Choroid plexus epithelial cell (primary cell): ENCODE measurements around the gene DIAPH1.
A peak's percentile ranks its signal among the peaks of the same experiment; 100 is the strongest.

Experiments
- DNase-seq: peaks from one replicate; pipeline ENCODE4 v3.0.0-alpha.2; 2010; ENCODE audit warnings: low read depth
- H3K4me3 ChIP-seq: 2 replicates; pipeline ENCODE4 v1.5.1; 2011; ENCODE audit warnings: low read depth, mild to moderate bottlenecking, control low read depth, low read length, moderate library complexity
- TF ChIP-seq, protein P1 (sequence below): conservative IDR thresholded peaks from 2 replicates; pipeline ENCODE4 v1.5.1; 2011; ENCODE audit warnings: low read depth, mild to moderate bottlenecking, control low read depth, inconsistent platforms, low read length, moderate library complexity

Gene DIAPH1

GRCh38 chr5:141657404-141657803 lies 38.6 kb upstream of the DIAPH1 start:
- TF ChIP-seq, protein P1, sequence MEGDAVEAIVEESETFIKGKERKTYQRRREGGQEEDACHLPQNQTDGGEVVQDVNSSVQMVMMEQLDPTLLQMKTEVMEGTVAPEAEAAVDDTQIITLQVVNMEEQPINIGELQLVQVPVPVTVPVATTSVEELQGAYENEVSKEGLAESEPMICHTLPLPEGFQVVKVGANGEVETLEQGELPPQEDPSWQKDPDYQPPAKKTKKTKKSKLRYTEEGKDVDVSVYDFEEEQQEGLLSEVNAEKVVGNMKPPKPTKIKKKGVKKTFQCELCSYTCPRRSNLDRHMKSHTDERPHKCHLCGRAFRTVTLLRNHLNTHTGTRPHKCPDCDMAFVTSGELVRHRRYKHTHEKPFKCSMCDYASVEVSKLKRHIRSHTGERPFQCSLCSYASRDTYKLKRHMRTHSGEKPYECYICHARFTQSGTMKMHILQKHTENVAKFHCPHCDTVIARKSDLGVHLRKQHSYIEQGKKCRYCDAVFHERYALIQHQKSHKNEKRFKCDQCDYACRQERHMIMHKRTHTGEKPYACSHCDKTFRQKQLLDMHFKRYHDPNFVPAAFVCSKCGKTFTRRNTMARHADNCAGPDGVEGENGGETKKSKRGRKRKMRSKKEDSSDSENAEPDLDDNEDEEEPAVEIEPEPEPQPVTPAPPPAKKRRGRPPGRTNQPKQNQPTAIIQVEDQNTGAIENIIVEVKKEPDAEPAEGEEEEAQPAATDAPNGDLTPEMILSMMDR: no peak
- H3K4me3 ChIP-seq: no peak overlapping the region
- DNase-seq: no peak

DNA sequence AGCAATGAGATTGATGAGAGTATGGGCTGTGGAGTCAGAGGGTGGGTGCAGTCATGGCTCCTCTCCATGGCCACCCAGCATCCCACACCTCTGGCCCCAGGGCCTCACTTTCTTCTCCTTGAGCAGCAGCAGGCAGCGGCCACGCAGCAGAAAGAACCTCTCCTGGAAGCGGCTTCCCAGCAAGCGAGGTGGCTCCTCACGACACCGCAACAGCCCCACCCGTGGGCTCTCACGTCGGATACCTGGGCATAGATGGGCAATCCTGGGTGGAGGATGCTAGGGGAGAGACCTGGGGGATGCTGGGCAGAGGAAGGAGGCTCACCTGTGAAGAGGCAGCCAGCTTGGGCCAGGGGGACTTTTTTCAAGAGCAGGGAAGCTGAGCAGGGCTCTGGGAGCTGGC lies 37.6 kb upstream of the DIAPH1 start:
- no peak for DNase-seq
- no peak overlapping the region for H3K4me3 ChIP-seq
- TF ChIP-seq, protein P1: no peak

- DNase-seq: no peak
- H3K4me3 ChIP-seq: no peak overlapping the region
- TF ChIP-seq, protein P1: no peak
Observed at GRCh38 chr5:141655020-141655419, 36.2 kb upstream of the DIAPH1 start.

- peak; percentile 48 for DNase-seq
Observed at GRCh38 chr5:141654298-141654697, 35.5 kb upstream of the DIAPH1 start.

DNA sequence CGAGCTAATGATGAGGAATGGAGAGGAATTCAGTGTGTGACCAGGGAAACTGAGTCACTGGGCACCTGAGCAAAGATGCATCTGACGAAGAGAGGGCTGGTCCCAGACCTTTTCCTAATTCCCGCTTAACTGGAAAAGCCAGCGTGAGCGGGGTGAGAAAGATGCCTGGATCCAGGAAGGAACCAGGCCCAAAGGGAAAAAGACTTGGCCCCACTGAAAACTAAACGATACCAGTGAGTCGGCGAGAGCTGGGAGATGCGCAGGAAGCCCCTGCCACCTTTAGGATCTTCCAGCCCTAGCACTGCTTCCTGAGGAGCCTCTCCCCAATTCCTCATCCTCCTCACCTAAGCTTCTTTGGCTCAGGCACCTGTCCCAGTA lies 32.9 kb upstream of the DIAPH1 start:
- TF ChIP-seq, protein P1: no peak
- peak overlapping the region; percentile 83 for H3K4me3 ChIP-seq
- DNase-seq: no peak

More at GRCh38 chr5:141654298-141654697, 35.5 kb upstream of the DIAPH1 start:
- H3K4me3 ChIP-seq: no peak overlapping the region
- TF ChIP-seq, protein P1: no peak

GRCh38 chr5:141650851-141651727 lies 32.3 kb upstream of the DIAPH1 start, which contains the start of gene FCHSD1:
FCHSD1 (minus strand) TSS chr5:141651418; CDS start chr5:141651368, 50 bp downstream.
- peak; percentile 85 for DNase-seq
- H3K4me3 ChIP-seq: peak within 1 kb of the TSS; percentile 83
- TF ChIP-seq, protein P1: no peak

DNA sequence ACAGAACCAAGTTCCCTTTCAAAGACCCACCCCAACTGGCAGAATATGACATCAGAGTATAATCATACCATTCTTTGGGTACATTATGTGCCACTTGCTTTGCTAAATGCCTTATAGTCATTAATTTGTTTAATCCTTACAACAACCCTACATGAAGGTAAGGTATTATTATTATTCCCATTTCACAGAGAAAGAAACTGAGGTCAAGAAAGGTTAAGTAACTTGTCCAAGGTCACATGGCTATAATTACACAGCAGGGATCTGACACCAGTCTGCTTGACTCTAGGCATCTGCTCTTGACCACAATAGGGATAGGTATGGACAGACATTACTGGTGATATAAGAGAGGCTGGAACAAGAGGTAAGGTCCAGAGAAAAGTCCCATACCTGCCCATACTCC lies 31.2 kb upstream of the DIAPH1 start:
- H3K4me3 ChIP-seq: no peak overlapping the region
- no peak for DNase-seq
- TF ChIP-seq, protein P1: no peak
